GM19395 (cell line): Measurements from ENCODE around the gene ZNF185.
"Not testable (repeated sequence)": the region's sequence is repeated elsewhere in the genome, so short reads cannot be mapped to it uniquely, and the experiment has no call there.

ENCODE experiments used
- ATAC-seq: cut with Tn5 transposase; IDR thresholded peaks from one replicate; pipeline ENCODE4 v1.9.1; 2021; ENCODE audit warnings: mild to moderate bottlenecking, moderate library complexity; ENCODE audit not compliant: unreplicated experiment

The ZNF185 gene

DNA sequence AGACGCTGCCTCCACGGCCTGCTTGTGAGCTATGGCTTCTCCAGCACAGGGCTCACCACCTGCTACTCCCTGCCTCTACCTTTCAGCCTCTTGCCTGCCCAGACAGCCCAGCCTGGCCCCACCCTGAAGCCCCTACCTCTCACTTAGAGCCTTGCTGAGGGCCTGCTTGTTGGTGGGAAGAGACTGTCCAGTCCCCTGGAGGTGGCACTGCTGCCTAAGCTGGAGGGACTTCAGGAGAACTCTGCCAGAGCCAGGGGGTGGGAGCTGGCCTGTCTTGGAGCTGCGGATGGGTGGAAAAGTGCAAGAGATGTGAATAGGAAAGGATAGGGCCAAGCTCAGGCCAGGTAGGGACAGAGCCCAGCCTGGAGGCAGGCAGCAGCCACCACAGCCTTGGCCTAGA, 2.7 kb upstream of the ZNF185 start:
- no peak for ATAC-seq

DNA sequence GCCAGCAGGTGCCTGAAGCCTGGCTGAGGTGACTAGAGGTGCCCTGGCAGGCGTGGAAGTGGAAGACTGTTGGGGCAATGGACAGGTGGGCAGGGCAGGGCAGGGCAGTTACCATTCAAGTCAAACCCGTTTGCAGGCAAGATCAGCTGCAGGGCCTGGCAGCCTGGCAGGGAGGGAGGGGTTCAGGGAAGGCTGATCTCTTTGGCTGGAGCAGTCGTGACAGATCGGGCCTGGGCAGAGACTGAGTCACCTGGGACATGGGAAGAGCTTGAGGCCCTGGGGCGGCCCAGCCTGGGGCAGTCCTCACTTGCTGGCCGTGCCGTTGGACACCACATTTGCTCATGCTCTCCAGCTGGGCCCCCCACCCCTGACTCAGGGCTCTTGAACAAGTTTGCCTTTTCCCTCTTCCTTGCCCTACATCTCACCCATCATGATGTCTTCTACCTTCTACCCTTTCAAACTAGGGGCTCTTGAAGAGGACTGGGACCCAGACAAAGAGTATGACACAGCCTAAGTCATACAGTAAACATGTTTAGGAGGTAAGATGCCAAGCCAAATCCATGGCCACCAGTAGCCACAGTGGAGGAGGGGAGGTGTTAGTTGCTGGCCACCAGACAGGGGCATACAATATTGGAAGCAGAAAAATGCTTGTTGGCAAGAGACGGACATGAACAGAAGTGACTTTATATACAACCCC, 2.0 kb upstream of the ZNF185 start:
- no peak for ATAC-seq

DNA sequence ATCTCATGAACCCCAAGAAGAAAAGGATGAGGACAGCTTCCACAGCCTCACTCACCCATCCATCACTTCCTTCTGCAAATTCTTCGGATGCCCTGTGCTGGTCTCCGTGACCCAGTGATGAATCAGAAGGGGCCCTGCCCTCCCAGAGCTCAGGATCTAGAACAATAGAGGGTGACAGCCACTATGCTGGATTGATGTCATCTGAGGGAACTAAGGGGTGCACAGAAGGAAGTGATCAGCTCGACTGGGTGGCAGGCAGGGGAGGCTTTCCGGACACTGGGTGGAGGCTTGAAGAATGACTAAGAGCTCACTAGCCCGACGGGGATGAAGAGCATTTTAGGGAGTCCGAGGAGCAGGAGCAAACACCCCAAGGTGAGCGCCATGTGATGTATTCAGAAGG, 1.4 kb upstream of the ZNF185 start:
- no peak for ATAC-seq

DNA sequence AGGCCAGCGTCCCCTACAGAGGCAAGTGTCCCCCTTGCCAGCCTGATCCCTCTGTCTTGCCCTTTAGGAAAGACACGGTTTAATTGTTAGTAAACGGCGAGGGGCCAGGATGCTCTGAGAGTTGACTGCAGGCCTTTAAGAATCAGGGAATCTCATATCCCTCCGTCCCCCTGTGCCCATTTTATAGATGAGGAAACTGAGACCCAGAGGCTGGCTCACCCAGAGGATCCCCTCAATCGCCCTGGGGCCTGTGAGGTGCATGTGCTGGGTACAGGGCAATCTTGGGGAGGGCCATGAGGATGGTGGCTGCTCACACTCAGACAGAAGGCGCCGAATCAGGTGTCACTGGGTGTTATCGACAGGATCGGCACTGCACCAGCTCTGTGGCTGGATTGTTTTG, 575 bp downstream of the ZNF185 start:
- ATAC-seq = no peak

DNA sequence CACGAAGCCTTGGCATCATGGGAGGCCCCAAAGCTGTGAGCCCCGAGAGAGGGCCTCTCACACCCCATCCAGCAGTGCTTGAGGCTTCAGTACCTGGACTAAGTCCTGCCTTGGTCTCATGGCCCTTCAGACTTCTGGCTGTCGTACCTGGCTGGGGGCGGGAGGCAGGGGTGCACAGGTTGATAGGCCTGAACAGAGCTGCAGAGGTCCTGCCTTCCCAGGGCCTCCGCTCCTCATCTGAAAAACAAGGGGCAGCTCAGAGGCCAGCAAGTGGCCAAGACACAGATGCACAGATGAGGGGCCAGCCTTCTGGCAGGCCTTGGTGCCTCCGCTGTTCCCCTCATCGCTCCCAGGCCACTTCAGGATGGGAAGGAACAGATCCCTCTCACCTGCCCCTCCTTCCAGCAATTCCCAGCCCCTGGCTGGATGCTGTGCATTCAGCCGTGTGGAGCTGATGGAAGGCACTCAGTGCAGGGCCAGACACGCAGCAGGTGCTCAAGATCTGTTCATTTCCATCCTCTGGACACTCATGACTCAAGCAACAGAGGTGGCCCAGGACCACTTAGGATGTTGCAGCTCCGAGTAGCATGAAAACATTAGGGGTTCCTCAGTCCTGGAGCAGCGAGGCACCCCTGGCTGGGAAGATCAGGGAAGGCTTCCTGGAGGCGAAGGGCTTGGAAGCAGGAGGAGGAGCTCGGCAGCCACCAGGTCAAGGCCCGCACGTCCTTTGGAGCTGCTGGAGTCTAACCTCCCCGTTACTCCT, 1.4 kb downstream of the ZNF185 start:
- no peak for ATAC-seq

DNA sequence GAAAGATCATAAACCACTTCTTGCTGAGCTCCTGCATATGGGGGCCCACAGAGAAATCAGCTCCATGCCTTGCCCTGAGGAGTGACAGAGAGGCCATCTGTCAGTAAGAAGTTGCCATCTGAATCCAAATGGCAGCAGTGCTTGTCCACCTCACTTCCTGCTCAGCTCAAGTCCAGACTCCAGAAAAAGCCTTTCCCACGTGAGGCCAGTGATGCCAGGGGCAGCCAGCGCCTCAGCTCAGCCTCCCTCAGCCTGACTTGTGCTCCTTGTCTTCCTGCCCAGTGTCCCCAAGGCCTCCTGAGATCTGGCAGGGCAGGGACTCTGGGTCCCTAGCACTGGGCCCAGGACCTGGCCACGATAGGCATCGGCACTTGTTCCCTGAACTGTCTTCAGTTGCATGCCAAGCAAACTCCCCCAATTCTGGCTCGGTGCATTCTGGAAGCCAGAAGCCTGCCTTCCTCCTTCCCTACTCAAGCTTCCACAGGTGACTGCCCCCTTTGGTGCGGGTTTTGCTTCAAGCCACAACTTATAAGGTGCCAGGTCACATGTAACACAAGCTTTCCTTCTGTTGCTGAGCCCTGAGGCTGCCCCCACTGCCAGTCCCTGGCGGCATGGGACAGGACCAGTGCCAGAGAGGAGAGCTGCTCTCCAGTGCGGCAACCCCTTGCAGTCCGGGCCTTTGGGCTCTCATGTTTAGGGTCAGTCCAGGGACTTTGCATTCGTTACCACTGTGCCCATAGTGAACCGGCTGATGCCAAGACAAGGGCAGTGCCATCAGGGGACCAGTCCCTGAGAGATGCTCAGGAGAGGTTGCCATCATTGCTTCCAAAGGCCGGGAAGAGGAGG, 2.2 kb downstream of the ZNF185 start:
- no peak for ATAC-seq

DNA sequence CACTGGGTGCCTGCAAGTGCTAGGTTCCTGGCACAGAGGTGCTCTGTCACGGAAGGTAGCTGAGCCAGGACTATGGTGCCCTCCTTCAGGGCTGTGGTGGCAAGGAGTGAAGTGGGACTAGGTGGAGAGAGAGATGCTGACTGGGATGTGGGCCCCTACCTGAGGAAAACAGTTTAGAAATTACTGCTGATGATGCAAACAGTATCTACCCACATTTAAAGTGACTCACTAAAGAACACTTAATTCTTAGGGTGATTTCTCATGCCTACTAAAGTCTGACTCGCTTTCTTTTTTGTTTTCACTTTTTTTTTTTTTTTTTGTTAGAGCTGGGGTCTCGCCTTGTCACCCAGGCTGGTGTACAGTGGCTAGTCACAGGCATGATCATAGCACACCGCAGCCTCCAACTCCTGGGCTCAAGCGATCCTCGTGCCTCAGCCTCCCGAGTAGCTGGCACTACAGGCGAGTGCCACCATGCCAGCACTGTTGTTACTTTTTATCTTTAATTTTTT, 3.1 kb downstream of the ZNF185 start:
- ATAC-seq = no peak

DNA sequence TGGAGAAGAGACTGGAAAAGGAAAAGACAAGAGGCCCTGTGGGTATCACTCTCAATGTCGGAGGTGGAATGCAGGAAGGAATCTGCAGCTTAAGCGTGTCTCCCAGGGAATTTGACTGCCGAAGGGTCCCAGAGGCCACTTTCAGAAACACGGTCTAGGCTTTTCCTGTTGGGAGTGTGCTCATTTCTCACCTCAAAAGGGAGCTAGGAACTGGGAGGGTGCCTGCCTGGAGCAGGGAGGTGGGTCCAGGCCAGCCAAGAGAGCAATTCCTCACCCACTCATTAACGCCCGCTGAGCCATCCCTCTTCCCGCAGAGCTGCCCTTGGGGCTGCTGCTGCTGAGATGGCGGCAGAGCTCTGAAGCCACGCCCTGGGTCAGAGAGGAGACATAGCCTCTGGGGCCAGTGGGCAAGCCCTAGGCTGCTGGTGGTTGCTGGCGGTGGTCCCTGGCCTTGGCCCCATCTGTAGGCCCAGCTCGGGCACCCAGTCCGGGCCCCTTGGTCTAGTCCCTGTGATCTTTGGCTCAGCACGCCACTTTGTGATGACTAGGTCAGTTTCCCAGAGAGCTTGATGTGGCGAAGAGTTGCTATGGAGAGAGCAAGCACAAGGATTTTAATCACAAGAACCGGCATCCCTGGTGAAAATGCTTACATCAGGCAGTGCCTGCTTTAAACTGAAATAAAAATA, 4.1 kb downstream of the ZNF185 start:
- ATAC-seq = no peak

DNA sequence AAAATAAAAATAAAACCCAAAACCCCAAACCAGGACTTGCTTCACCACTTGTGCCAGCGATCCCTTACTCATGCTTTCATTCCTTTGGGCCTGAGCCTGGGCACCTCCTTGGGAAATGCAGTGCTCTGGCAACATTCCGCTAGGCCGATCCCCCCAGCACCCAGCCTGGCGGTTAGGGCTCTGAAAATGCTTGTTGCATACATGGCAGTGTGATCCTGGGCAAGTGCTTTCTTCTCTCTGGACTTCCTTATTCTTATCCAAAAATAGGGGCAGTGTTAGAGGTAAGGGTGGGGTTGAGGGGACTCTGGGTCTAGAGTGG, 4.6 kb downstream of the ZNF185 start:
- ATAC-seq = no peak

DNA sequence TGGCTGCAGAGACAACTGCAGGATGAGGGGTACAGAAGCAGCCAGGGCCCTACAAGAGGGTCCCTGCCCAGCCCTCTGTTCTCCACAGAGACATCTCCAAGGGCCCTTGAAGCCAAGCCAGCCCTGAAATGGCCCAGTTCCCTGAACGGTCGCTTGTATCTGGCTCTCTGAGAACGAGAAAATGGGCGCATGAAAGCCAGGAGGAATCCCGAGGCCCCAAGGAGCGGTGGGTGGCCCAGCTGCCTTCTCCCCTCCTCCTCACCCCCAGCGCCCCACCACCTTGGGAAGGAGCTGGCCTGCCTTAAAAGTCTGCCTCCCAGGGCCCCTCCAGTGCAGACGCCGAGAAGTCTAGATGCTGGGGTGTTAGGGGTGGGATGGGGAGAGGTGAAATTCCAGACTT, 5.7 kb downstream of the ZNF185 start:
- no peak for ATAC-seq

DNA sequence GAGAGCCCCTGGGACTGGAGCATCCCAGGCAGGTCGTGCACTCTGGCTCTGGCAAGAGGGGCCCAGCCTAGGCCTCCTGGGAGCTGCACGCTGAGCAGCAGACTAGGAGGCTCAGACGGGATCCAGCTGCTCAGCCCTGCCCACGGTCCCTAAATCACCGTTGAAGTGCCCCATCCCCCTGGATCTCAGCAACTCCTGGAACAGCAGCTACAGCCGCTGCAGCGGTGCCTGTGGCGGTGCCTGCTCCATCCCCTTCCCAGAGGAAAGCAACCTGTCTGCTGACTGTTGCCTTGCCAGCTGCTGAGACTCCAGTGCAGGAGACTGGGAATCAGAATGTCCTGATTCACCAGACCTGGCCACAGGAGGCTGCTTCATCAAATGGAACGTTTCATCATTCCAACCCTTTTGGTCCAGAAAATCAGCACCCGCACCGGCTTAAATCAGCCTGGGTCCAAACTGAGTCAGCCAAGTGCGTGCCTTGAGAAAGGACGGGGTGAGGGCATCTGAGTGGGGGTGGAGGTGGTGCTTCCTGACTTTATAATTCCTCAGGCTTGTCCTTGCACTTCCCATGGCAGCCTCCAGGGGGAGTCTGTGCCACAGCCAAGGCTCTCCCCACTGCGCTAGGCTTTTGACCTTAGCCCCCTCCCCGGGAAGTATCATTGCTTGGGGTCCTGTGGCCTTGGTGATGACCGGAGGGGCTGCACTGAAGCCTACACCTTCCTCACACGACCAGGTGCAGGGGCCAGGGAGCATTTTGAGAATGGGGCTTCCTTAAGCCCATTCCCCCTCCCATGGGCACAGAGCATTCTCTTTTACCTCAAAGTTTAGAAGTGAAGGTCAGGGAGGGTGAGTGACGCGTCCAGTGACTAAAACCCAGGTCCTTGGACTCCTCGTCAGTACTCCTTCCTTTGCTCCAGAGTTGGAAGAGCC, 6.5 kb downstream of the ZNF185 start:
- ATAC-seq = peak; percentile 58

DNA sequence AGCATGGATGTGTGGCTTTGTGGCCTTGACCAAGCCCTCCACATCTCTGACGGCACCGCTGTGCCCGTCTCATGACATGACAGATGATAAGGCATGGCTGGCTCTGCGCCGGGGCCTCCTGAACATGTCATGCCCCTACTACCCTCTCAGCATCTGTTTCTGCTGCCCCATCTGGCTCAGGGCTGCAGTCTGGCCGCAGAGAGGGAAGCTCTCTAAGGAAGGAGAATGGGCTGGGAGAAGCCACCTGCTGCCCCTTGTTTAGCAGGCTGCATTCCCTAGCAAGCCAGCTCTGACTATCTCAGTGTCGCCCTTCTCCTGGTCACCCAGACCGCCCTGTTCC, 7.2 kb downstream of the ZNF185 start:
- ATAC-seq = no peak

DNA sequence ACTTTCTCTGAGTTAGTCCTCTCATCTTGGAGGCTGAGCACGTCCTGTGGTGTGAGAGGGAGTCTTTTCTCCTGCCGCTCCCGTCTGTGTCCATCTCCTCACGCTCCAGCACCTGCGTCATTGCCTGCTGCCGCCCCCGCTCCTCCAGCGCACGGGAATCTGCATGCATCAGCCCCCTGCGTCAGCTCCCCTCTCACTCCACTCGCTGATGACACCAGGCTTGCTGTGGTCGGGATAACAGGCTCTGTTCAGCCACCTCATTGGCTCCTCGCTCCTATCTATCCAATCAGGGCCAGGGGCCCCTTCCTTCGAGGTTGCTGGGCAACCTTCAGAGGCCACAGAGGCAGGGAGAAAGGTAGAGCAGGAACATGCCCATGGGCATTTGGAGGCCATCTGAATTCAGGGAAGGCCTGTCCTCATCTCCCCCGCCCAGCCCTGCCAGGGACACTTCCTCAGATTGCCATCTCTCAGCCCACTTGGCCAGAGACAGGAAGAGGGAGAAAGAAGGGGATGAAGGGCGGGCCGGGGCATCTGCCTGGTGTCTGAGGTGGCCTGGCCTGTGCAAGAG, 9.3 kb downstream of the ZNF185 start:
- ATAC-seq = no peak

DNA sequence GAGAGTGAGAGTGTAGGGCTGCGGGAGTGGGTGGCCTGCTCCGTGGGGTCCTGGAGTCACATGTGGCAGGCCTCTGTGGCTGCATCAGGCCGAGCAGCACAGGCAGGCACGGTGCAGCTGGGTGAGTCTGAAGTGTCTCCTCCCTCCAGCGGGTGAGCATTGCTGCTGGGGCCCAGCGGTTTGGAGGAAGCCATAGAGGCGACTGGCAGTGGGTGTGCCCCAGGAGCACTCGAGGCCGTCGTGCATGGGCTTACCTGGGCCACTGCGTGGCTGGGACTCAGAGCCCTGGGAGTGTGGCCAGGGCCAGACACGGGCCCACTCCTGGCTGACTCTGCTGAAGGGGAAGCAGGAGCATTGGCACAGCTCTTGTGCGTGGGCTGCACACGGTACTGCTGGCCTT, 10.6 kb downstream of the ZNF185 start:
- ATAC-seq = no peak

DNA sequence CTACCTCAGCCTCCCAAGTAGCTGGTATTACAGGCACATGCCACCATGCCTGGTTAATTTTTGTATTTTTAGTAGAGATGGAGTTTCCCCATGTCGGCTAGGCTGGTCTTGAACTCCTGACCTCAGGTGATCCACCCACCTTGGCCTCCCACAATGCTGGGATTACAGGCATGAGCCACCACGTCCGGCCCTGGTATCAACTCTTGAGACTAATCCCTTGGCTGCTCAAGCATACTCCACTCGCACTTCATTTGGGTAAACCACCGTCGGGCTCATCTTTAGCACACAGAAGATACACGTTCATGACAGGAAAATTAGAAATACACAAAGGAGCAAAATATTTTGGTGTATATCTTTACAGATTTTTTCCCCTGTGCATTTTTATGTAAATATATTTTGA, 12.2 kb downstream of the ZNF185 start:
- ATAC-seq = not testable (repeated sequence)

DNA sequence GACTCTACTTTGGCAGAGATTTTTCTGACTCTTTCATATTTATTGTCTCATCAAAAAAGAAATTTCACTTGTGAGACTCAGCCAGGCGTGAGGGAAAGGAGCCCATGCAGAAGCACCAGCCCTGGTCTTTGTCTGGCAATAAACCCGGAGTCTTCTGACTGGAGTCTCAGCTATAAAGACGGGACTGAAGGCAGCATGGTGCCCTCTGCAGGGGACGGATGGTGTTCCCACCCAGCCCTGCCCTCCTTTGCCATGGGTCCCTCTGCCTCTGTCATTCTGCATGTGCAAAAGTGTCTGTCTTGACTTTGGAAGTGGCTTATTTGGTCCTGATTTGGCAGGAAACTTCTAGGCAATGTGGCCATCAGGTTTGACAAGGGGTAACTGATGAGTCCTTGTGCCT, 14.2 kb downstream of the ZNF185 start:
- no peak for ATAC-seq

DNA sequence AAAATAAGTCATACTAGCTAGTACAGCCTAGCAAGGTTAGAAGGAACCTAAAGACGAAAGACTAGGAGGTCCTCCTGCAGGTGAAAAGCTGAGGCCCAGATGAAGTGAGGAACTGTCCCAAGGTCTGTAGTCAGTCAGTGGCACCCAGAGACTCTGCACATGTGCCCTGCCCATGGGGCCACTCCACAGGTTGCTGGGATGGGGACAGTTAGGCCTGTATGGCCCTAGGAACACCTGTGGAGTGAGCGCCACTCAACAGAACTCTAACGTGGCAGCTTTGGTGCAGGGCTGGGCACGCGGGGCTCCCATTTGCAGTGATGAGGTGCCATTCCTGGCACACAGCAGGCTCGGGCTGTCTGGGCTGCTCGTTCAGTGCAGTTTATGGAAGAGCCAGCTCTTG, 14.8 kb downstream of the ZNF185 start:
- no peak for ATAC-seq

DNA sequence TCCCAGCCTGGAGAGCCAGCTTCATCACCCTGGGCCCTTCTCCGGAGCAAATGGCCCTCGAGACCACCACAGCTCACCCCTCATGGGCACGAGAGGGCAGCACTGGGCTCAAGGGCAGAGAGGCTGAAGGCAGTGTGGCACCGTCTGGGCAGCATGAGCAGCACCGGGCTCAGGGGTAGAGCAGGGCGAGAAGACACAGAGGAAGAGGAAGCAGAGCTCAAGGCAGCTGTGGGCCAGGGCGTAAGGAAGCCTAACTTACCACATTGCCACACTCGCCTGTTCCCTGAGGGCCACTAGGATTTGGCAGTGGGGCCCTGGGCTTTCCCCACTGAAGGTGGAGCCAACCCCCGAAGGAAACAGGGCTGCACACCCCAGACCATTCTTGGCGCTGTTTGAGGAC, 15.5 kb downstream of the ZNF185 start:
- ATAC-seq = no peak

DNA sequence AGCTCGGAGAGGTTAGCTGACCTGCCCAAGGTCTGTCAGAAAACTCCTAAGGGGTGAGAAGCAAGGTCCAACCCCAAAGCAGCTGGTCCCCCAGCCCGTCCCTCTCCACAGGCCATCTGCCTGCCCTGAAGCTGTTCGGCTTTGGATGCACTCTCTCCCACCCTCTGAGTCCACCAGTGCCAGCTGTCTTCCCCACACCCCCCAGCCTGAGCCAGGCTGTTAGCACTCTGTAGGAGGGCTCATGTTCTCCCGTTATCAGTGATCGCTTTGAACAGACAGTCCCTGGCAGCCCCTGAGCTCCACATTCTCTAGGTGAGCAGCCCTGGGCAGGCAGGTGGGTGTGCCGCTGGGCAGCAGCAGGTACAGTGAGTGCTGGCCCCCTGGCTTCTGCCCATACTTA, 16.0 kb downstream of the ZNF185 start:
- ATAC-seq = no peak
